DMS153 treated with DMSO at 0.1 percent for 48 hours (cell line): ENCODE measurements around the gene SOCS3.

Source experiments
- DNase-seq: peaks from one replicate; lab custom pipeline; 2025; ENCODE audit not compliant: unreplicated experiment; lab: John Stamatoyannopoulos, UW

Gene SOCS3

DNA sequence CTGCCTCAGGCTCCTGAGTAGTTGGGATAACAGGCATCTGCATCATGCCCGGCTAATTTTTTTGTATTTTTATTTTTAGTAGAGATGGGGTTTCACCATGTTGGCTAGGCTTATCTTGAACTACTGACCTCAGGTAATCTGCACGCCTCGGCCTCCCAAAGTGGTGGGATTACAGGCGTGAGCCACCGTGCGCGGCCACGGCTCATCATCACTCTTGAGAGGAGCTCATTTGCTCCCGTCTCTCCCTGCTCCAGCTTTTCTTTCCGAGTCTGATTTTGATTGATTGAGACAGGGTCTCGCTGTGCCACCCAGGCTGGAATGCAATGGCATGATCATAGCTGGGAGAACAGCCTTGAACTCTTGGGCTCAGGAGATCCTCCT is 31.2 kb upstream of the SOCS3 start:
- DNase-seq, result no peak

DNA sequence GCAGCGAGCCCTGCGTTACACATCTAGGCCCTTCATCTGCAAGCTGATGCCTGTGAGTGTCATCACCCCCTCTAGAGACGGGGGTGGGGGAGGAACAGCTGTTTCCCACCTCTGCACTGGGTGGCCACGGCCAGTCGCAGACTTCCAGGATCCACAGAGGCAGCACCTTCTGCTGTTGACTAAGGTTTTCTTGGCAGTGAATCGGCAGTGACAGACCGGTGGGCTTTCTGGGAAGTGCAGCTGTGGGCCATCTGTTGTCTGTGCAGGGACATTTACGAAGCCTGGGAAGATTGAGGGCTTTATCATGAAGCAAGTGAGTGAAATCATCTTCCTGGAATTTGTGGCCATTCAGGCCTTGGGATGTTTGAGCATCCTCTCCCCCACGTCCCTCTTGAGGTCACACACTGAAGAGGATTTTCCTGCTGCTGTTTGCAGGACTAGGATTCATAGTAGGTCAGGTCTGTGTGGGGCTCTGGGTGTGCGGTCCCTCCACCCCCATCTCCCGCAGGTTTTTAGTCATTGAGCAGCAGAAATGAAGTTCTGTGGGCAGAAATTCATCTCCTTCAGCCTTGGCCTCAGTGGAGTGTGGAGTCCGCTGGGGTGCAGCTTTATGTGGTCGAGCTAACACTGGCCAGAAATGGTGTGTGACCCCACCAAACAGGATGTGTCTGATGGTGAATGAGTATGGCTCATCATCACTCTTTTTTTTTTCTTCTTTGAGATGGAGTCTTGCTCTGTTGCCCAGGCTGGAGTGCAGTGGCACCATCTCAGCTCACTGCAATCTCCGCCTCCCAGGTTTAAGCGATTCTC is 30.6 kb upstream of the SOCS3 start:
- no peak for DNase-seq

DNA sequence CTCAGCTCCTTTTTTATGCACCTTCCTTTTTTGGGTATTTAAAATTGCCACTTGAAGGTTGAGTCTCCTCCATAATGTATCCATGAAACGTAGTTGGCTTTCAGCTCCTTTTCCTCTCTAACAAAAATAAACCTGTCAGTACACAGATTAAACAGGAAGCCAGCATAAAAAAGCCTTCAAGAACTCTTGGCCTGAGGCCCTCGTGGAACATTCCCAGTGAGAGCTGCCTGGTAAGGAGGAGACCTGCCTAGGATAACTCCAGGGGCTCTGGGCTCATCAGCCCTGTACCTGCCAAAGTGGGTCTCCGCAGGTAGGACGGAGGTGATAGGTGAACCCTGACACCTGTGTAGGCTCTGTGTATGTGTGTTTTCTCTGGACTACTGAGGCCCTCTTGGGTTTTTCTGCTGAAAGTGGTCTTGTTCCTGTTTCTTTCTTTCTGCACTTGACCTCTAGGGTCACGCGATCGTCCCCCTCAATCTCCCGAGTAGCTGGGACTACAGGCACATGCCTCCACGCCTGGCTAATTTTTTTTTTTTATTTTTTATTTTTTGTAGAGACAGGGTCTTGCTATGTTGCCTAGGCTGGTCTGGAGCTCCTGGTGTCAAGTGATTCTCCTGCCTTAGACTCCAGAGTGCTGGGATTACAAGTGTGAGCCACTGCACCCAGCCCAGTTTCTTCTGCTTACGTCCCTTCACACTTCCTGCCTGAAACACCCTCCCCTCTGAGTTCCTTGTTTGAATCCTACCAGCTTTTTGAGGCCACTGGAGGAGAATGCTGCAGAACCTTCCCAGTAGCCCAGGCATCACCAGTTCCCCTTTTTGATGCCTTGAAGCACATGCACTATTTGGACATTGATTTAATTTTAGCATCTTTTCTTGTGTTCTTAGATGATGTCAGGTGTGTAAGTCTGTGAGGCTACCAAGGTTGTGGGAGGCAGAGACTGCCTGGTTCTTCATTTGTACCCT is 28.4 kb upstream of the SOCS3 start:
- DNase-seq, result peak; percentile 5

GRCh38 chr17:78384479-78385175 is 24.8 kb upstream of the SOCS3 start:
- no peak for DNase-seq

DNA sequence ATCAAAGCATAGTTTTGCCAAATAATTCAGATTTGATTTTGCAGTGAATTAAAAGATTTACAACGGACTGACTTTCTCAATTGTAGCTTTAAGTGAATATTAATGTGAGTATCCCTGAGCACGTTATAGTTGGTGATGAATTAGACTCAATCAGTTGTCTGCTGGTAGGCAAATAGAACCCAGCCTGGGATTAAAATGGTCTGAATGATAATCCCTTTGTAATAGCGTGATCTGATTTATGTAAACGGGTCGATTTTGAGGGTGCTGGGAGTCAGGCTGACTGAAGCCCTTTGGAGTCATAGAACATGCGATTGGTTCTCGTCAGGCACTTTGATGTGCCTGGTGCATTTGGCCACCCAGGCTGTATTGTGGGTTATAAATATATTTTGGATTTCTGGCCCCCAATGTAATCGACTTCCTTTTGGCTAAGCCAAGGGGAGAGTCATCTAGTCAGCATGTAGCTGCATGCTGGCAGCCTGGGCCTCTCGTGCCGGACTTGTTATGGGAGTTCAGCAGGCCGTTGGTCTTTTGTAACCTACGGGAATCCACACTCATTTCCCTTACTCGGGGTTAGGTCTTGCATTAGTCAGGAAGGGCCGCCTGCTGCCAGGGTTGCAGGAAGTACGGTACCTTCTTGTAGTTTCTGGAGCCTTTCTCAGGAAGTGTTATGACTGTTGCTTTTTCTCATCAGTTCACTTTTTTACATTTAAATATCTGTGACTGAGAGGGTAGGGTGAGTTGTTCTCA is 24.0 kb upstream of the SOCS3 start:
- DNase-seq, result no peak

DNA sequence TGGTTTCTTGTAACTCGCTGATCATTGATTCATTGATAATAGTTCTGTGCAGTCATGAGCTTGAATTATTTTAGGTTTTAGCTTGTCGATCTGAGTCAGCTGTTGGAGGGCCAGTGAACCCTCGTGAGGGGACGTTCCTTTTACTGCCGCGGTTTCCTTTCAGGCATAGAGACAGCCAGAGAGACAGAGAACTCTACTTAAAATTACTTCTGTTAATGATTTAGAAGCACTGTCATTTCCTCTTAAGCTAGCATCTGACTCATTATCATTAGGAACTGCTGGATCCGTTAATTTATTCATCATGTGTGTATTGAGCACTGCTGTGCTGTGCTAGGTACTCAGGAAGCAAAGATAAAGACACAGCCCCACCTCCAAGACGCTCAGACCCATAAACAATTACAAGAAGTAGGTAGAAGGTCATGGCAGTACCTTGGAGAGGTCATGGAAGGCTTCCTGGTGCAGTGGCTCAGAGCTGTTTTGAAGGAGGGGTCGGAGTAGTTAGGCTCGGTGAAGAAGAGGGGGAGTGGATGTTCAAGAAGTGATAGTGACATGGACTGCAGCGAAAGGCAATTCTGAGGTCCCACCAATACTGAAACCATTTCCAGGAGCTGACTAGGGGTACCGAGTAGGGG is 21.8 kb upstream of the SOCS3 start:
- no peak for DNase-seq

DNA sequence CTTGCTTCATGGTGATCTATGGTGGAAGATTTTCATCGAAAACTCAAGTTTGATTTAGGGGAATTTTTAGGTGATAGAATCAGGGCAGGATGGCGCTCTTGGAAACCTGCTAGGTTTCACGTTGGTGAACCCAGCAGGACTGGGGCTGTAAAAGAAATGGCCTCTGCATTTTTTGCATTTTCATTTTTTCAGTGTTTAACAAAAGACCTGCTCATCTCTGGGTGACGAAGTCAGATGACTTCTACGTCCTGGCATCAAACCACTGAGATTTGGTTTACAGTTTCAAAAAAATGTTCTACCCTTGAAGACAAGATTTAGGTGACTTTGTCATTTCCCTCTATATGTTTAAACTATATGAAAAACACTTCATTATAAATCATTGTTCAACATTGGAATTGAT is 20.5 kb upstream of the SOCS3 start:
- DNase-seq, result no peak

GRCh38 chr17:78379131-78379491 is 19.2 kb upstream of the SOCS3 start:
- no peak for DNase-seq

GRCh38 chr17:78378225-78379130 is 18.6 kb upstream of the SOCS3 start, which contains the start of gene PGS1:
PGS1 (plus strand) TSS chr17:78378649; CDS start chr17:78378666, 17 bp downstream.
- peak; percentile 30 for DNase-seq

DNA sequence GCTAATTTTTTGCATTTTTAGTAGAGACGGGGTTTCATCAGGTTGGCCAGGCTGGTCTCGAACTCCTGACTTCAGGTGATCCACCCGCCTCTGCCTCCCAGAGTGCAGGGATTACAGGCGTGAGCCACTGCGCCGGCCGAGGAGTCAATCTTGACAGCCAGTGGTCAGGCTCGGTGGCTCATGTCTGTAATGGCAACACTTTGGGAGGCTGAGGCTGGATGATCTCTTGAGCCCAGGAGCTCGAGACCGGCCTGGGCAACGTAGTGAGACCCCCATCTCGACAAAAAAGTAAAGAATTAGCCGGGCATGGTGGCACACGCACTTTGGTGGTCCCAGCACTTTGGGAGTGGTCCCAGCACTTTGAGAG is 18.0 kb upstream of the SOCS3 start:
- DNase-seq, result no peak

- DNase-seq, result no peak
Measured at GRCh38 chr17:78376161-78376560, 16.3 kb upstream of the SOCS3 start.

DNA sequence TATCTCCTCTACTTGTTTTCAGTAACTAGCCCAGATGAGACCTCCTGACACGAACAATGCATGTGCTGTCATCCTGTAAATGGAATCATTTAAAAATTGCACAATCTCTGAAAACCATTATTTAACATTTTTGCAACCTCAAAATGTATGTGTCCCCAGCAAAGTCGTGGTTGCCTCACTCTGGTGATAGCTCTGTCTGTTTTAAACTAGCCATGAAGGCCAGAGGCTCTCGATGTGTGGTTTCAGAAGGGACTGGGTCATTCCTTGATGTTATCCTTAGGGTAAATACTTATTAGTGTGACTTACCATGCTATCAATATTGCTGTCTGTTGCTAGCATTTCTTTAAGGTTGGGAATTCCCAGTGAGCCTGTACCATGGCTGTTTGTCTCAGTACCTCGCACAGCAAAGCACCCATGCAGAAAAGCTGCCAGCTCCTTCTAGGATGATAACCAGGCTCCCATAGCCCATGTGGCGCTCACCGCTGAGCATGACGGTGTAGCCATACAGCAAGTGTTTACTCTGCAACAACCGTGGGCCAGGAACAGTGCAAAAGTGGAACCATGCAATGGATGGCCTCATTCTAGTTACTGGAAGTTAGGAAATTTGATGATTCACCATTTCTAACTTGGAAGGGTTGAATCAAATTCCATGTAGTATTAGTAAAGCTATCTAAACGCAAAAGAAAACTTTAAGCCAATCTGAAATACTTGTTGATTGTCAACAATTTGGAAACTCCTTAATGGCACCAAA is 15.7 kb upstream of the SOCS3 start:
- DNase-seq, result no peak

GRCh38 chr17:78374631-78375274 is 14.9 kb upstream of the SOCS3 start:
- DNase-seq, result no peak

DNA sequence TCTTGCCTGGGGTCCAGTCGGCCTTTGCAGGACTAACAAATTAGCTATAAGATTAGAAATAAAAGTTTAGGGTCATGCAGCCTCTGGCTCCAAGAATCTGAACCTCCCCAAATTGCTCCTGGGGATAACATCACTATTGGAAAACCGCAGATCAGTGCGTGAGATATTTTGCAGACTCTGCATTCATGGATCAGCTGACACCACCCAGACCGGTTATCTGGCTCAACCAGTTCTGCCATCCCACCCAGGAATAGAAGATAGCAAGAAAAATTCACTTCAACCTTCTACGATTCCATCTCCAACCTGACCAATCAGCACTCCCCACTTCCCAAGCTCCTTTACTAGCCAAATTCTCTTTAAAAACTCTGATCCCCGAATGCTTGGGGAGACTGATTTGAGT is 14.3 kb upstream of the SOCS3 start:
- DNase-seq, result no peak

DNA sequence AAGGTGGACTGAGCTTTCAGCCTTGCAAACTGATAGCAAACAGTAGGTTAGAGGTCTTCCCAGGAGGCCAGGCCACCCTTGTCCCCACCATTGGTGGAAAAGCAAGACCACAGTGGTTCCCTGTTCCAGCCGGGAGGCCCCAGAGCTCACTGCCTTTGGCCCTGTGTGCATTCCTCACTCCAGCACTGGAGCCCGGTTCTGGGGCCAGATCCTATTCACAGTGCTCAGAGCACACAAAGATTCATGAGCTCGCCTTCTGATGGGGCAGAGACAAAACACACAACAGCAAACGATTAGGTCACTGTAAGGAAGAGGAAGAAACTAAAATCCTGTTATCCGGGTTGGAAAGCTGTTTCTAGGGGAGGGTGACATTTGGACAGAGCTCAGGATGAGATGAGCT is 13.0 kb upstream of the SOCS3 start:
- DNase-seq, result no peak

GRCh38 chr17:78371056-78371455 is 11.2 kb upstream of the SOCS3 start:
- DNase-seq, result no peak

- DNase-seq, result no peak
Measured at GRCh38 chr17:78369791-78370381, 10.0 kb upstream of the SOCS3 start.
